ENCODE results near the gene PIEZO2. TPM values are rescaled to one million over a fixed set of nuclear protein-coding genes. Genes with fewer than 3 reads are reported as not detected.

The PIEZO2 gene
- total RNA-seq, 1 experiment from 2014 or later, result 0.11 TPM

- Histone ChIP-seq H3K36me3 (ENCODE audit: control insufficient read depth, insufficient read depth, low read length) (no peaks in the 10 kb centered on the region), H3K4me1 (no peaks in the 10 kb centered on the region), H3K27me3 (replicated peaks; ENCODE audit: control insufficient read depth, insufficient read depth, low read length) (no peaks in the 10 kb centered on the region; the same call in 1 of the 2 replicates), H3K9me3 (no peaks in the 10 kb centered on the region), H3K4me3 (ENCODE audit: low read depth, low read length) (no peak overlapping the region)
- Mint-ChIP-seq H3K27me3 (ENCODE audit: insufficient read depth, unreplicated experiment) (peaks cover 7% of the 10 kb centered on the region), H3K9me3 (ENCODE audit: unreplicated experiment) (no peaks in the 10 kb centered on the region), H3K4me3 (ENCODE audit: unreplicated experiment) (no peak overlapping the region), H3K36me3 (ENCODE audit: insufficient read depth, unreplicated experiment) (no peaks in the 10 kb centered on the region), H3K4me1 (ENCODE audit: low read depth, unreplicated experiment) (no peaks in the 10 kb centered on the region), H3K27ac (ENCODE audit: unreplicated experiment) (no peak overlapping the region)
- DNase-seq, result no peak
- no peak for TF ChIP-seq CTCF (IDR thresholded peaks at IDR 0.05; ENCODE audit: insufficient read depth in 1 of 2, low read depth in 1 of 2, low read length in 1 of 2, severe bottlenecking in 1 of 2, unreplicated experiment in 1 of 2)
- ChIA-PET POLR2A (no interaction called here), CTCF (no interaction called here)
- intact Hi-C loops (cut with micrococcal nuclease; ENCODE audit: unreplicated experiment), result no loop called here
- BruUV-seq (replicated peaks), result no TSS peak
Observed at GRCh38 chr18:11031966-11032365, 117.4 kb downstream of the PIEZO2 start.

- no peaks in the 10 kb centered on the region; the same call in 1 of the 2 replicates for H3K27me3 ChIP-seq (replicated peaks; ENCODE audit: control insufficient read depth, insufficient read depth, low read length)
- peaks cover 8% of the 10 kb centered on the region for H3K27me3 Mint-ChIP-seq (ENCODE audit: insufficient read depth, unreplicated experiment)
- BruUV-seq (replicated peaks), result no TSS peak
Observed at GRCh38 chr18:11029021-11029420, 120.3 kb downstream of the PIEZO2 start.

GRCh38 chr18:11027862-11028261 lies 121.5 kb downstream of the PIEZO2 start:
- H3K27ac Mint-ChIP-seq (ENCODE audit: unreplicated experiment), result no peak overlapping the region
- H3K9me3 ChIP-seq, result no peaks in the 10 kb centered on the region
- H3K4me3 Mint-ChIP-seq (ENCODE audit: unreplicated experiment), result no peak overlapping the region
- H3K9me3 Mint-ChIP-seq (ENCODE audit: unreplicated experiment), result no peaks in the 10 kb centered on the region
- H3K4me1 ChIP-seq, result no peaks in the 10 kb centered on the region
- intact Hi-C loops (cut with micrococcal nuclease; ENCODE audit: unreplicated experiment), result no loop called here
- no peaks in the 10 kb centered on the region for H3K36me3 Mint-ChIP-seq (ENCODE audit: insufficient read depth, unreplicated experiment)
- no TSS peak for BruUV-seq (replicated peaks)
- POLR2A ChIA-PET, result no interaction called here
- H3K4me3 ChIP-seq (ENCODE audit: low read depth, low read length), result no peak overlapping the region
- no peak for DNase-seq
- no peaks in the 10 kb centered on the region; the same call in 1 of the 2 replicates for H3K27me3 ChIP-seq (replicated peaks; ENCODE audit: control insufficient read depth, insufficient read depth, low read length)
- H3K27me3 Mint-ChIP-seq (ENCODE audit: insufficient read depth, unreplicated experiment), result peaks cover 8% of the 10 kb centered on the region
- no peak for TF ChIP-seq CTCF (IDR thresholded peaks at IDR 0.05; ENCODE audit: insufficient read depth in 1 of 2, low read depth in 1 of 2, low read length in 1 of 2, severe bottlenecking in 1 of 2, unreplicated experiment in 1 of 2)
- H3K36me3 ChIP-seq (ENCODE audit: control insufficient read depth, insufficient read depth, low read length), result no peaks in the 10 kb centered on the region
- CTCF ChIA-PET, result no interaction called here
- no peaks in the 10 kb centered on the region for H3K4me1 Mint-ChIP-seq (ENCODE audit: low read depth, unreplicated experiment)

More at GRCh38 chr18:11029021-11029420, 120.3 kb downstream of the PIEZO2 start:
- H3K4me1 Mint-ChIP-seq (ENCODE audit: low read depth, unreplicated experiment), result no peaks in the 10 kb centered on the region
- DNase-seq, result no peak
- no peak overlapping the region for H3K27ac Mint-ChIP-seq (ENCODE audit: unreplicated experiment)
- no peak for TF ChIP-seq CTCF (IDR thresholded peaks at IDR 0.05; ENCODE audit: insufficient read depth in 1 of 2, low read depth in 1 of 2, low read length in 1 of 2, severe bottlenecking in 1 of 2, unreplicated experiment in 1 of 2)
- Histone ChIP-seq H3K4me3 (ENCODE audit: low read depth, low read length) (no peak overlapping the region), H3K36me3 (ENCODE audit: control insufficient read depth, insufficient read depth, low read length) (no peaks in the 10 kb centered on the region), H3K4me1 (no peaks in the 10 kb centered on the region), H3K9me3 (no peaks in the 10 kb centered on the region)
- no peaks in the 10 kb centered on the region for H3K9me3 Mint-ChIP-seq (ENCODE audit: unreplicated experiment)
- no peak overlapping the region for H3K4me3 Mint-ChIP-seq (ENCODE audit: unreplicated experiment)
- POLR2A ChIA-PET, result no interaction called here
- no peaks in the 10 kb centered on the region for H3K36me3 Mint-ChIP-seq (ENCODE audit: insufficient read depth, unreplicated experiment)
- intact Hi-C loops (cut with micrococcal nuclease; ENCODE audit: unreplicated experiment), result no loop called here
- CTCF ChIA-PET, result no interaction called here
